Mesenteric fat pad (tissue), 1 donor: ENCODE measurements around the gene ADCY3. TPM values are rescaled to one million over a fixed set of nuclear protein-coding genes. Genes with fewer than 3 reads are reported as not detected.

Experiments
- DNase-seq: peaks from one replicate; pipeline ENCODE4 v3.0.0-alpha.2; 2020; ENCODE audit warnings: low spot score
- total RNA-seq: library from RNA; stranded (reverse); fragmentation: NEBNext Ultra II Directional; extraction: Animal tissue kit (Norgen Biotek cat#: 25700); gene quantifications from one replicate; pipeline ENCODE4 v1.2.1, GENCODE V29; 2021
- donor health status: DM: yes; HTN: yes; CAD: no.

The ADCY3 gene
- total RNA-seq, 1 donor from 2014 or later, result 216 TPM

DNA sequence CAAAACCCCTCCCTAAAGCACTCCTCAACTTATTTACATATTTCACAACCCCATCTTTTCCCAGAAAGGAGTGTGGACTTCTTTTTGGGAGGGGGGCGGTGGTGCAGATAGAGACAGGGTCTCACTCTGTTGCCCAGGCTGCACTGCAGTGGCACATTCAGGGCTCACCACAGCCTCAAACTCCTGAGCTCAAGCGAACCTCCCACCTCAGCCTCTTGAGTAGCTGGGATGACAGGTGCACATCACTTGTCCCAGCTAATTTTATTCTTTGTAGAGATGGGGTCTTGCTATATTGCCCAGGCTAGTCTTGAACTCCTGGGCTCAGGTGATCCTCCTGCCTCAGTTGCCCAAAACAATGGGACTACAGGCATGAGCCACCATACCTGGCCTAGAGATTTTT lies 44.1 kb downstream of the ADCY3 start:
- DNase-seq, result peak; percentile 68

DNA sequence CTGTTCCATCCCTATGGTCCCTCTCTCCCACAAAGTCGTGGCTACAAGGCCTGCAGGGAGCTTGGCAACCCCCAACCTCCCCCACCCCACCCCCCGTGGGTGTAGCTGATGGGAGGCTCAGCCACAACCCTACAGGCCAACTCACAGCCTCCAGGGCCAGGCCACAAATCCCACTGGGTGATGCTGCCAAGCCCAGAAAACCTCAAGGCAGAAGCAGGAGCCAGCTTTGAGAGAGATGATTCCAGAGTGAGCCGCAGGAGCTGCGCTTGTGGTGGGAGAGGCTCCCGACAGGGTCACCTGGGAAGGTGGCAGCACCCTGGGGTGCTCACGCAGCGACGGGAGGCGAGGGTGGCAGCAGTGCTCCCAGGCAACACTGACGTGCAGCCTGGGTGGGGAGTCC lies 44.8 kb downstream of the ADCY3 start:
- peak; percentile 78 for DNase-seq

DNA sequence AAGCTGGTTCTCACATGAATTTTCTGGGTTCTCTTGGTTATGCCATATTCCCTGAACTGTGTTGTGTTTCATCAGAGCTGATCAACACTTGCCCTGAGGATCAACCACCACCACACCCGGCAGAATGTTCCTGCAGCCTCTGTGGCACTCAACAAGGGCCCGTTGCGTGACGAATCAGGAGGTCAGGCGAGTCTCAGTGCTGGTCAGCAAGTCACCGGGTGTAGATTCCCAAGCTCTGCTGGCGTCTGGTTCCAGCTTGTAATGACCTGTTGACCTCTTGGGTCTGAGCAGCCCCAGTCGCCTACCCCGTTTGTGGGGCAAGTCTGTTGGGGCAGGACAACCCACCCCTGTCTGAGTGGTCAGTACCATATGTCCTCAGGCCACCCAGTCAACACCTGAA lies 46.0 kb downstream of the ADCY3 start:
- peak; percentile 91 for DNase-seq

DNA sequence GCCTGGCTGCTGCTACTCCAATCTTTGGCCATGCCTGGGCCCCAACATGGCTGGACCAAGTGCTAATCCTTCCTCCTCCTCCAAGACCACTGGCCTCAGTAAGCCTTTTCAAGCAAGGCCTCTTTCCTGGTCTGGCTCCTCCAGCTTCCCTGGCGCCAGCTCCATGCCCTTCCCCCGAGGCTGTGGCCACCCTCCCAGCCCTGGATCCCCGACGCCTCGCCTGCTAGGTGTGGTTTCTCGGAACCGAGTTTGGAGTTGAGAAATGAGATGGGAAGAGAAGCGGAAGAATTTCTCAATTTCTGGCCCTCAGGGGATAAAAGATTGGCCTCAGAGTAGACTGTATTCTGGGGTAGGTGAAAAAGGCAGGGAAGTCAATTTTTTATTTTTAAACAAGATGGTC lies 46.4 kb downstream of the ADCY3 start:
- peak; percentile 88 for DNase-seq

DNA sequence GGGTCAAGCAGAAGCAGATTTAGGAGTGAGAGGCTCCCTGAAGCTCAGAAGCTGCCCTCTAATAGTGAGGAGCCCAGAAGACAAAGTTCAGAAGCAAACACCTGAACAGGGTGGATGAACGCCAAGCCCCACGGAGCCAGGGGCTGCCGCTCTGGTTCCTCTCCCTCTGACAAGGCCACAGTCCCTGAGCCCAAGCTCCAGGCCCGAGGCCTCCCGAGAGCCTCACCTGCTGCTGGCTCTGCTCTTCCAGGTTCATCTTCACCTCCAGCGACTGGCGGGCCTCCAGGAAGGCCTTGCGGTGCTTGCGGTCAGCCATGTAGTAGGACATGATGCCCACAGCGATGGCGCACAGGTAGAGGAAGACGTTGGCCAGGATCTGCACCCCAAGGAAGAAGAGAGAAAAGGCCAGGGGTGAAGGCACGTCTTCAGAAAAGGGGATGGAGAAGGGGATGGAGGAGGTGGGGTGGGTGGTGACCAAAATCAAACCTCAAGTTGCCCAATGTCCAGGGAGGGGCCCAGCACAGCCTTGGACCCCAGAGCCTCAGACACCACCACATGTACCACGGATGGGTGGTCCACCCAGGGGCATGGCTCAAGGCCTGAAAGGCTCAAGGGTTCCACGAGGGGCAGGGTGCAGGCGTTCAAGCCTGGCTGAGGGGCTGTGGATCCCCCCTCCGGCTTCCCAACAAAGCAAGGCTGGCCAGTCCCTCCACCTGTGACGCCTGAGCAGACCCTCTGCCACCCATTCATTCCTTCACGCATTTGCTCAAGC lies 47.5 kb downstream of the ADCY3 start:
- peak; percentile 84 for DNase-seq

DNA sequence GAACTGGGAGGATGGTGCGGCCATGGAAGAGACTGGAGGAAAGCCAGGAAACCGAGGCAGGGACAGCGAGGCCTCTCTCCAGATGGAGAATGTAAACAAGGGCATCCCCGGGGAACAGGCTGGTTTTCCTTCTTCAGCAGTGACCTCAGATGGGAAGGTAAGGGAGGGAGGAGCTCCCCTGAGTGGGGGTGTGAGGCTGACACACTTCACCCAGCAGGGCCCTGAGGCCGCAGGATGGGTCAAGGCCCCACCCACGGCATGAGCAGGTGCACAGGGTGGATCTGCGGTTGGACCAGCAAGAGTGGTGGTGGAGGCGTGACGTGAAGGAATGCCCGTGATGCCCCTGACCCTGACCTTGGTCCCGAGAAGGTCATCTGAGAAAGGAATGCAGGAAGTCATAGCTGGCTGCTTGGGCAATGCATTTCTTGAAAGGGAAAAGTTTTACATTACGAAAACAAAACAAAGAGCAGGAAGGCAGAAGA lies 48.1 kb downstream of the ADCY3 start:
- peak; percentile 86 for DNase-seq

DNA sequence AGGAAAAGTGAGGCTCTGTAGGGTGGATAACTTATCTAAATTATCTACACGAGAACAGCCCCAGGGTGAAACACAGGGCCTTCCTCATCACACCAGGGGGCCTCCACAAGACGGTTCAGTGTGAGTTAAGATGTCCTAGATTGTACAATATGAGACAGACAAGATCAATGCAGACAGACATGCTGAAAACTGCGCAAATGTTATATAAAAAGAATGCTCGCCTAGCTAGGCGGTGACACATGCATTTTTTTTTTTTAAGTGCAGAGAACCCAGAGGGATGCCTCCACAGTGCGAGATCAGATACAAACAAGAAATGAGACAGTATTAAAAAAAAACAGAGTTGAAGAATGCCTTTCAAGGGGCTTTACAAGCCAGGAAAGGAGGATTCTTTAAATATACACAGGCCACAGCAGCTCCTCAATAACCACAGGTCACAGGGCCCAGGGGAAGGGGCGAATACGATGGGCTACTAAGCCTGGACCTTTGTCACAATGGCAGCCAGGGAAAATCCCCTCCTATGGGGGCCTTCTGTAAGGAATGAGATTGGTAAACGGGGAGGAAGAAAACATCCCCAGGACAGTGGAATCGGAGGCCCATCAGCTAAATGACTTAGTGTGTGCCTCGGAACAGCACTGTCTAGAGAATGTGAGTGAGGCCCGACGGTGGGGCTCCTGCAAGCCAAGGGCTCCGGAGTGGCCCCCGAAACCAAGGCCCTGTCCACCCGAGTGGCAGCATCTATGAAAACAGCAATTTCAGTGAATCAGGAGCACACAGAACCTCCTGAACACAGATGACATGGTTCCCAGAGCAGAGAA lies 48.9 kb downstream of the ADCY3 start:
- DNase-seq, result peak; percentile 65

DNA sequence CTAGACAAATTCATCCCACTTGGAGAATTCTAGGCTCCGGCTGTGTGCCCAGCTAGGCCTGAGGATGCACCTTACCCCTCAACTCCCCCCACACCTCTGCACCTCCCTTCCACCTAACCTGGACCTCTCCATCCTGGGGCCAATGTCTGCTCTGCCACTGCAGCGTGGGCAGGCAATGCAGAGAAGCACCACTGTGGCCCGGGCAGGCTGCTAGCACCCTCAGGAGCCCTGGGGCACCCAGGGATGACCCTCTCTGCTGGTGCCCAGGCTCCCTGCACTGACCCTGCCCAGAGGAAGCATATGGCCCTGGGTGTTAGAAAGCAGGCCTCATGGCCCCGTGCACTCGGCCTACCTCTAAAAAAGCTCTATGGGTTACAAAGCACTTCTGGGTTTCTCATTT lies 49.6 kb downstream of the ADCY3 start:
- peak; percentile 81 for DNase-seq

DNA sequence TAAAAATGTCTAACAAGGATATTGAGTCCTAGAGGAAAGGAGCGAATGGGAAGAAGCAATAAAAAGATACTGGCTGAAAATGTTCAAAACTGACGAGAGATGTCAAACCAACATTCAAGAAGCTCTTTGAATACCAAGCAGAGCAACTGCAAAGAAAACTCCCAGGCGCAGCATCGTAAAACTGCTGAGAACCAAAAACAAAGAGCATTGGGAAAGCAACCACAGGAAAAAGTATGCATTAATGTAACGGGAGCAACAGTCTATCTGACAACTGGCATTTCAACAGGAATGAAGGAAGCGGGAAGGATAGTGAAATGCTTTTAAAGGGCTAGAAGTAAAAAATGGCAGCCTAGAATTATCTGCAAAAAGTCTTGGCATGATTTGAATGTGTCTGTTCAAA lies 53.1 kb downstream of the ADCY3 start:
- no peak for DNase-seq

DNA sequence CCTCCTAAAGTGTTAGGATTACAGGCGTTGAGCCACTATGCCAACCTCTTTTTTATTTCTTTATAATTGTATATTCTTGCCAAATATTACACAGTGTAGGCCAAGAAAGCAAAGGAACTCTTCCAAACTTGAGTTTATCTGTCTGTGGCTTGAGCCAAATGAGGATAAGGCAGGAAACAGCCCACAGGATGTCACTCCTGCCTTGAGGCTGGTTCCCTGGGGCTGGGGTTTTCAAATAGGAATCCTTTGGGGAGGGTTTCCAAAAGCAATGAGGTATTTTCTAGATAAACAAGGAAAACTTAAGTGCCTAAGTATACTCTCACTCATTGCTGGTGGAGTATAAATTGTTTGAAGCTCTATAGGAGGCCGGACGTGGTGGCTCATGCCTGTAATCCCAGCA lies 56.4 kb downstream of the ADCY3 start:
- no peak for DNase-seq

DNA sequence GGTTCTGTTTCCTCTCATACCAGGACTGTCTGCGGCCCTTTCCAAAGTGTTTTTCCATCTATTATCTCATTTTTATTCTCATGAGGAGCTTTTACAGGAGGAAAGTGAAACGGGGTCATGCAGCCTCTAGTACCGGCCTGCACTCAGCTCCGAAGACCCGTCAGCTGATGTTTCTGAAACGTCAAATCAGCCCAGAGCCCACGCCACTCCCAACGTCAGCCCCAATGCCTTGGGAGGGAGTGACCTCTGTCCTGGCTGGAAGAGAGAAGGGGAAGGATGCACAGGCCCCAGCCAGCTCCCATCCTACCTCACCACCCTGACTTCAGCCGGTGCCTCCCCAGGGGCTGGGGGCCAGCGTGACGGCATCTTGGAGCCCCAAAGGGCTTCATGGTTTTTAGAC lies 58.5 kb downstream of the ADCY3 start:
- no peak for DNase-seq

DNA sequence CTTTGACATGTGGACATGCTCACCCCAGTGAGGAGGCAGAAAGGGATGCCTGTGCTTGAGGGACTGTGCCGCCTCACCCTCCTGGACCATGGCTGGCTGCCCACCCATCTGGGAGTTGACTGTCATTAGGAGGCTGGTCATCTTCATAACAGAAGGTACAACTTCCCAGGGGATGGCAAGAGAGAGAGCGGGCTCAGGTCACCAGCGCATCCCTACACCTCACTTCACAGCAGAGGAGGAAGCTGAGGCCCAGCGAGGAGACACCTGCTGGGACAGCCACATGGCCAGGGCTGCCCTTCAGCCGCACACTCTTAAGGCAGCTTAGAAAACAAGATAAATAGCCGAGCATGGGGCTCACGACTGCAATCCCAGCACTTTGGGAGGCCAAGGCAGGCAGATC lies 59.4 kb downstream of the ADCY3 start:
- no peak for DNase-seq

DNA sequence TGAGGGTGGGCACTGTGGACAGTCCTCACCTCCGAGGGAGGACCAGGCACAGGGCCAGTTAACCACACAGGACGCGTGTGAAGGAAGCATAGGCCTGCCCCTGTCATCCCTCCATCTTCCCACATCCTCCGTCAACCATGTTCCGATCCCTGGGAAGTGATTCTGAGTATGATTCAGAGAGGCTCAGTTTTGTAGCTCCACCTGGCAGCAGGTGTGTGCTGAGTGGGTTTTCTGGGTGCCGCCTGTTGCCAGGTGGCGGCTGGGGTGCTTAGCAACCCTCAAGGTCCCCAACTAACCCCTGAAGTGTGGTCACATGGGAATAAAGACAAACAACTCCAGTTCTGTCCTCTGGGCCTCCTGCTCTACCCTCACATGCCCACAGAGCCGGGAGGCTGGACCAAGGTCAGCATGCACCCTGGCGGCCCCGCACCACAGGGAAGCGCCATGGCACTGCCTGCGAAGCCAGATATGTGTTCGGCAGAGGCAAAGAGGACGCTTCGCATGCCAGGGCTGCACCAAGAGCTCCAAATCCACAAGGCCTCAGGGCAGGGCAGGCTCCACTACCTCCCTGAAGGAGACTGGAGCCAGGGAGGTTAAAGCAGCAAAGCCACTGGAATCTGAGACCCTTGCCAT lies 60.0 kb downstream of the ADCY3 start:
- no peak for DNase-seq

DNA sequence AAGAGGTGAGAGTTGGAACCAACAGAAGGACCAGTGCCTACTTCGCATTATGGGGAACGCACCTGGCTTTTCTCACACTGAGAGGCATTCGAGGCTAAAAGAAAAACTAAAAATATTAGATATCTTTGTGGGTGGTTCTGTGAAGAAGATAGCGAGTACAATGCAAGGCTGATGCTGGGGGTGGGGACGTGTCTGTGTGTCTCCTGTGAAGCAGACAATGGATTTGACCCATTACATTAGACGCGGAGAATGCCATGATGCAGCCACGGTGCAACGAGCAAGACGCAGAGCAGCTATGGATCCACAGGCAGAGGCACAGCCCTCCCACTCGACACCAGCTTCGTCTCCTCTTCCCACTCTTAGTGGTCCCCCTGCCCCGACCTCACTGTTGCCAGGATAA lies 61.0 kb downstream of the ADCY3 start:
- no peak for DNase-seq

DNA sequence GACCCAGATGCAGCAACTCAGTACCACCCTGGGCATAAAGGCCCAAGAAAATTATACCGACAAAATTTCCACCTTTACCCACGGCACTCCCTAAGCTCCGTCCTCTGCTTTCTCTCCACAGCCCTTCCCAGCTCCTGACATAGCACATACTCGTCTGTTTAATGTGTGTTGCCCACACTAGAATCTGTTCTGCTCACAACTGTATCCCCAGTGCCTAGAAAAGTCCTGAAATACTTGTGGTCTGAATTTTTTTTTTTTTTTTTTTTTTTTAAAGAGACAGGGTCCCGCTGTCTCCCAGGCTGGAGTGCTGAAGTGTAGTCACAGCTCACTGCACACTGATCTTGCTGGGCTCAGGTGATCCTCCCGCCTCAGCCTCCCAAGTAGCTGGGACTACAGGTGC lies 62.3 kb downstream of the ADCY3 start:
- no peak for DNase-seq

DNA sequence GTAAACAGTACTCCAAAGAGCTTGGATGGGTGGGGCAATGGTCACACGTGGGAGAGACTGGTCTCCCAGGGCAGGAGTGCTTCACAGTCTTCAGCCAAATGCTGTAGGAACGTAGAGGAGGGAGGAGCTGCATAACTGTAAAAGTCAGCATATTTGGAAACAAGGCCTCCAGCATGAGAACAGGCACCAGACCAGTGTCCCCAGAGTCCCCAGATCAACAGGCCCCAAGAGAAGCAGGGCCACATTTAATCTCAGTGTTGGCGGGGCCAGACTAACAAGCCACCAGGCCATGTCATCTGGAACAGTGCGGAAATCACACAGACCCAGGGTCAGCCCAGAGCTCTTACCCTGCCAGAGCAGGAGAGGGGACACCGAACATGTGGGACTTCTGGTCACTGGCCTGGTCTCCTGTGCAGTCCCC lies 63.2 kb downstream of the ADCY3 start:
- no peak for DNase-seq

DNA sequence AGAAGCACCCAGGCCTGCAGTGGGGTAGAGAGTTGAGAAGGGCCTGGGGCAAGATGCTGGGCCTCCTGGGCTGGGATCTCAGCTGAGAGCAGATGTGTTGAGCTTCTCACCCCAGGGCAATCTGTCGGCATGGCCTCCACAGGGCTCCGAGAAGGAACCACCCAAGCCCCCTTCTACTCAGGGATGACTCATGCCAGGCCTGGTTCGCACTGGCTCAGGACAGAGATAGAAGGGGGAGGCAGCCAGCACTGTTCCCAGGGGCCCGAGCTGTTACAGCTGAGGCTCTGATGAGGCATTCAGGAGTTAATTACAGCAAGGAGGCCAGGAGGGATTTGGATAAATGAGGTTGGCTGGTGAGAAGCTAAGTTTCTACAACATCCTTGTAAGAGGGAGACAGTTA lies 64.3 kb downstream of the ADCY3 start:
- DNase-seq, result no peak

DNA sequence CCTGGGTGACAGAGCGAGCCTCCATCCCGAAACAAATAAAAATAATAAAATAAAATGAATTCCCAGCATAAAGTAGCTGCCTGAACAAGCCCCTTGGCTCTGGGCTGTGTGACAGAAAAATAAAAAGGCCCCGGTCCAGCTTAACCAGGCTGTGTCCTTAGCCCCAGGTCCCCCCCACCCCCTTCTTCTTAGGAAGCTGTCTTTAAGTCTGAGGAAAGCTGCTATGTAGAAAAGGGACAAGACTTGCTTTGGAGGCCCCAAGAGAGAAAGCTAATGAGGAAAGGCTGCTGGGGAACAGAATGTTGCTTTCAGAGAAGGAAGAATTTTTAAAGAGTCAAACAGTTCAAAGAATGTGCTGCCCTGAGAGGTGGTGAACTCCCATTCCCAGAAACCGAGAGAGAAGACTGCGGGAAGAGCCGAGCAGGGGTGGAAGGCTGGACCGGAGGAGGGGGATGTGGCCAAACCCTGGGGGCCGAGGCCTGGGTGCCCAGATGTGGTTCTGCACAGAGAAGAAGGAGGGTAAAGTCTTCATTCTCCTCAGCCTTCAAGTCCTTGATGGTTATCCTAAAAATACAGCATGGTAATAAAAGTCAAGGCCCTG lies 64.9 kb downstream of the ADCY3 start:
- DNase-seq, result no peak

DNA sequence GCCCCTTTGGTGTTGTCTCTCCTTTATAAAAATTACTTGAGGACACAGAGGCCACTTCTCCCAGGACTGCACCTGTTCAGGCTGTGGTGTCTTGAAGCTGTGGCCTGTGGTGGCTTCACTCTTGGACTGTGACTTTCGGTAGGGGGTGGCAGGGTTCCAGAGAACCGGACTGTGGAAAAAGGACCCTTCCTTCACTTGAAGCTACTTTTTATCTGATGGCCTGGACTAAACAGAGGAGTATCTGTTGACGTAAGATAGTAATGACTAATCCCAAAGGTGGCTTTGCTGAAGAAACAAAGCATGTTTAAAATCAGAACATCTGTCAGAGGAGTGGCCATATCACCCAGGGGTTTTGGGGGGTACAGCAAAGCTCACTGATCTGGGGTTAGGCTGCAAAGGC lies 66.0 kb downstream of the ADCY3 start:
- no peak for DNase-seq

DNA sequence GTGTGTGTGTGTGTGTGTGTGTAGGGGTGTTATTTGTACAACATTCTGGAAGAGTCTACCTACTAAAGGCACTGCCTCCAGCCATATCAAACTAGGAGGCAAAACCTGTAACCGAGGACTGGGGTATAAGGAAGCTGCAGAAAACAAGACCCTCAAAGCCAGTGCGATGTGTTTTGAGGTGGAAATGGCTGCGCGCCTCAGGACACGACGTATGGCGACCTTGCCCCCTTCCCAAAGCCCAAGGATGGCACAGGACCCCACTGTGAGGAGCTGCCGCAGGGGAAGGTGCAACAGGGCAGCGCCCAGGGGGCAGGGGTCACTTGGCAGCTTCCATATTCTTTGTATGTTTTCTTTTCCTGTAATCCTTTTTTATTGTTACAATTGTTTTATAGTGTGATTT lies 67.0 kb downstream of the ADCY3 start:
- DNase-seq, result no peak

DNA sequence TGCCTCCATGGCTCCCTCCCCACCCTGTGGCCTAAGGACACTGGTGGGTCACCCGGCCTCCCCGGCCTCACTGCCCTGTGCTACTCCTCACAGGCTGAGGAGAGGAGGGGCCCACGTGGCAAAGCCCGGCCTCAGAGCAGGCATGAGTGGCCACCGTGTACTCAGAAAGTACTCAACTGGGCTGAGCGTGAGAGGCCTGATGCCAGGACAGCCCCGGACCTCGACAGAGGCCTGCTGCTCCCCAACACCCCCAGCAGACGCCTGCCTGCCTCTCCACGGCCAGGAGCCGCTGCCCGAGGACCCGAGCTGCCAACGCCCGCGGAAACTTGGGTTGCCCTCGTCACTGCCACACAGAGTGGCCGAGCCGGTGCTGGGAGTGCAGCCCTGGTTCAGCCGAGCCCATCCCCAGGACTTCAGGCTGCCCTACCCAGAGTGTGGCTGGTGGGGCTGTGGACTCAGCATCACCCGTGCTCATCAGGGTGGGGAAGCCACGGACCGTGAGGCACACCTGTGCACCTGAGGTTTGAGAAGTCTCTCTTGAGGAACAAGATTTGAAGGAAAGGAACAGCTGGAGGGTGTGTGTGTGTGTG lies 67.5 kb downstream of the ADCY3 start:
- DNase-seq, result no peak
